D721Med (cell line): ENCODE data around the gene RP9.

Source experiments
- DNase-seq: peaks from one replicate; pipeline ENCODE4 v3.0.0; 2011; ENCODE audit warnings: low spot score; ENCODE audit not compliant: insufficient read length
- FAIRE-seq: peaks from 2 replicates; lab custom pipeline; 2011; peaks lifted over from hg19 to GRCh38; lab: Jason Lieb, UNC
- TF ChIP-seq, protein P1 (sequence below): IDR thresholded peaks from 2 replicates; pipeline ENCODE4 v1.5.1; 2012; ENCODE audit warnings: mild to moderate bottlenecking, control low read depth; ENCODE audit not compliant: insufficient read depth; ENCODE audit errors: missing control alignments

The RP9 gene

DNA sequence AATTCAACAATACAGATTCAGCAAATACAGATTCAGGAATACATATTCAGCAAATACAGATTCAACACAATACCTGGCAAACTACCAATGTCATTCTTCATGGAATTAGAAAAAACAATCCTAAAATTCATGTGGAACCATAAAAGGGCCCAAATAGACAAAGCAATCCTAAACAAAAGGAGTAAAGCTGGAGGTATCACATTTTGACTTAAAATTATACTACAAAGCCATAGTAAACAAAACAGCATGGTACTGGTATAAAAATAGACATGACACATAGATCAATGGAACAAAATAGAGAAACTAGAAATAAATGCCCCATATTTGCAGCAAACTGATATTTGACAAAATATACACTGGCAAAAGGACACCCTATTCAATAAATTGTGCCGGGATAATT is 43.2 kb downstream of the RP9 start:
- no peak for FAIRE-seq
- no peak for DNase-seq
- TF ChIP-seq, protein P1, sequence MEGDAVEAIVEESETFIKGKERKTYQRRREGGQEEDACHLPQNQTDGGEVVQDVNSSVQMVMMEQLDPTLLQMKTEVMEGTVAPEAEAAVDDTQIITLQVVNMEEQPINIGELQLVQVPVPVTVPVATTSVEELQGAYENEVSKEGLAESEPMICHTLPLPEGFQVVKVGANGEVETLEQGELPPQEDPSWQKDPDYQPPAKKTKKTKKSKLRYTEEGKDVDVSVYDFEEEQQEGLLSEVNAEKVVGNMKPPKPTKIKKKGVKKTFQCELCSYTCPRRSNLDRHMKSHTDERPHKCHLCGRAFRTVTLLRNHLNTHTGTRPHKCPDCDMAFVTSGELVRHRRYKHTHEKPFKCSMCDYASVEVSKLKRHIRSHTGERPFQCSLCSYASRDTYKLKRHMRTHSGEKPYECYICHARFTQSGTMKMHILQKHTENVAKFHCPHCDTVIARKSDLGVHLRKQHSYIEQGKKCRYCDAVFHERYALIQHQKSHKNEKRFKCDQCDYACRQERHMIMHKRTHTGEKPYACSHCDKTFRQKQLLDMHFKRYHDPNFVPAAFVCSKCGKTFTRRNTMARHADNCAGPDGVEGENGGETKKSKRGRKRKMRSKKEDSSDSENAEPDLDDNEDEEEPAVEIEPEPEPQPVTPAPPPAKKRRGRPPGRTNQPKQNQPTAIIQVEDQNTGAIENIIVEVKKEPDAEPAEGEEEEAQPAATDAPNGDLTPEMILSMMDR = no peak

GRCh38 chr7:33062782-33063443 is 46.3 kb downstream of the RP9 start:
- DNase-seq (peak; percentile 70), FAIRE-seq (no peak)
- TF ChIP-seq, protein P1 = no peak

GRCh38 chr7:33062023-33062781 is 47.0 kb downstream of the RP9 start, which contains the start of gene NT5C3A:
TSS of gene NT5C3A (minus strand) at chr7:33062776. CDS start at chr7:33062705, 71 bp downstream.
- FAIRE-seq (no peak), DNase-seq (no peak)

DNA sequence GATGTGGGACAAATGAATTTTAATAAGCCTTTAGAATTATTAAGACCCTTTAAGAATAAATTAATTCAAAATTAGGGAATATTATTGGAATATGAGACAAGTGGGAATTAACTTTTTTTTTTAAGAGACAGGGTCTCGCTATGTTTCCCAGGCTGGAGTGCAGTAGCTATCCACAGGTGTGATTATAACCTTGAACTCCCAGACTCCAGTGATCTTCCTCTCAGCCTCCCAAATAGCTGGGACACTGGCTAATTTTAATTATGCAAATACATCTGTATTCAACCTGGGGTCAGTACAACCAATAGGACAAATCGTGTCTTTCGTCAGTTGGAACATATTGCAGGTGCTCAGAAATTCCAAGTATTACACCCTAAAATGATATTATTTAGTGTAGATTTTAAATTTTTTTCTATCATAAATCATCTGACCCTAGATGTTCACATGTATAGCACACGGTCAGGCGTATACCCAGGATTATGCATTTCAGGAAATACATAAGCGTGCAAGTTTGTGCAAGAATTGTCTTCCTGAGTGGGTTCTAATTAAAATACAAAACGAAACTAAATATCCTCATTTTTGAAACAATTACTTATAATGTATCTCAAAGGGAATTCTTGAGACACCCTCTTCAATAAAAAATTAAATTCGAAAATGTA is 47.8 kb downstream of the RP9 start:
- DNase-seq (no peak), FAIRE-seq (no peak)
- TF ChIP-seq, protein P1 = no peak

More at GRCh38 chr7:33062023-33062781, 47.0 kb downstream of the RP9 start, which contains the start of gene NT5C3A:
- TF ChIP-seq, protein P1 = no peak

- FAIRE-seq (no peak), DNase-seq (no peak)
- TF ChIP-seq, protein P1 = no peak
Observed at GRCh38 chr7:33059635-33060034, 49.6 kb downstream of the RP9 start.

GRCh38 chr7:33055158-33055557 is 54.0 kb downstream of the RP9 start:
- DNase-seq = no peak
- TF ChIP-seq, protein P1 = no peak
- FAIRE-seq = no peak
